HL-60/S4 treated with retinoic acid at 250 ng/mL for 4 days and 3 days (cell line): Measurements from ENCODE around the gene DGKB.

Experiments used
- in situ Hi-C: fragments of 300-500 bp; cut with MboI; formaldehyde crosslinking; loops from 2 replicates; pipeline ENCODE4 v1.7.0; 2022; ENCODE audit warnings: low sequenced_read_pairs

The DGKB gene

DNA sequence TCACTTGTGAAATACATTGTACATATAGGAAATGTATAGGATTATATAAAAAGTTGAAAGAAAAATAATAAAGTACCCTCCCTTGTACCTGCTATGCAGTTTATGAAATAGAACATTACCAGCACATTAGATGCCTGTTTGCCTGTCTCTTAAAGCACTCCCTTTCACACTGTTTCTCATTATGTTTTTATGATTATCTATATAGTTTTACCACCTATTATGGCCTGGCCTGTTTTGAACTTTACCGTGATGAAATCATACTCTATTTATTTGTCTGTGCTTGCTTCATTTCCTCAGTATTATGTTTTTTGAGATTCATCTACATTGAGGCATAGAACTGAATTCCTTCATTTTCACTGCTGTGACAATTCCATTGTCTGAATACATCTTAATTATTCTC lies 41.1 kb downstream of the DGKB start:
- in situ Hi-C loops = no loop called here

DNA sequence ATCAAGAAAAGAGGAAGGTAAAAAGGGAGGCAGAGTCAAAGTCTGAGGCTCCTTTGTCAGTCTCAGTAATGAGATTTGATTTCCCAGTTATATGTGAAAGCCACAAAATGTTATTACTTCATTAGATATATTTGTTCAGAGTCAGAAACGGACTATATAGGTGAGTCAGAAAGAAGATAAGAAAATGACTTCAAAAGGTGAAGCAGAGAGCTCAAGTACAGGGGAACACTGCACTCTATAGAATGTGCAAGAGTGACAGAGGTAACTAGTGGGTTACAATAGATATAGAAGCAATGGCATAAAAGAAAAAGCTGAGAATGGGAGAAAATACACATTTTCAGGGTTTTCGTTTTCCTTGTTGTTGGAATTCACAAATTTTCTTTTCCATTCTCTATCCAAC lies 43.3 kb downstream of the DGKB start:
- in situ Hi-C loops = no loop called here

DNA sequence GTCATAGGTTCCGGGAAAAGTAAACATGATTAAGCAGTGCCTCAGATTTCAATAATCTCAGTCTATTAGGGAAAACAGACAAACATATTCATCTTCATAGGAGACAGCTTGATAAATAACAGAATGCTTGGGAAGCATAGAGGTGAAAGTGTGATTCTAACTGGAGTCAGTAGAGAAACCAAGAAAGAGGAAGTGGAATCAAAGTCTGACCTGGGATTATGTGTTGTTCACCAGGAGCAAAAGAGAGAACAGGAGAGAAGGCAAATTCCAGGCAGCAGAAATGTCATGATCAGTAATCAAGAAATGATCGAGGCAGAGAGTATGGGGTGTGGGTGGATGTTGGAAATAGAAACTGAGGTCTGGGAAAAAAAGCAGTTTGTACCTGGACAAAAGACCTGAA lies 43.7 kb downstream of the DGKB start:
- in situ Hi-C loops = no loop called here

DNA sequence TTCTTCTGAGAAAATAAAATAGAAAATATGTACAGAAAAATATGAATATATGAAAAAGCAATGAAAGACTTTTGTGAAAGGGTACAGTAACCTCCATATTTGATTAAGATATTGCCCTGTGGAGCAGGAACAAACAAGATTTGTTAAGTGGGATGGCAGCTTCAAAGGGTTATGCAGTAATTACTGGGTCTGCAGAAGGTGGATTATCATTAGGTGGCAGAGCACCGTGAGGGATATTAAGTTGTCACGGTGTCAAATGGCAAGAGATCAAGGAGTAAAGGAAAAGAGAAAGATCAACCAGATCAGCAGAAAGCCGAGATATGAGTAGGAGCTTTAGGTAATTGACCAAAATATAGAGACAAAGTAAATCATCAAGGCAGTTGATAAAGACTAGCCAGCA lies 44.1 kb downstream of the DGKB start:
- in situ Hi-C loops = no loop called here

GRCh38 chr7:14855033-14855794 lies 47.3 kb downstream of the DGKB start:
- in situ Hi-C loops = no loop called here

DNA sequence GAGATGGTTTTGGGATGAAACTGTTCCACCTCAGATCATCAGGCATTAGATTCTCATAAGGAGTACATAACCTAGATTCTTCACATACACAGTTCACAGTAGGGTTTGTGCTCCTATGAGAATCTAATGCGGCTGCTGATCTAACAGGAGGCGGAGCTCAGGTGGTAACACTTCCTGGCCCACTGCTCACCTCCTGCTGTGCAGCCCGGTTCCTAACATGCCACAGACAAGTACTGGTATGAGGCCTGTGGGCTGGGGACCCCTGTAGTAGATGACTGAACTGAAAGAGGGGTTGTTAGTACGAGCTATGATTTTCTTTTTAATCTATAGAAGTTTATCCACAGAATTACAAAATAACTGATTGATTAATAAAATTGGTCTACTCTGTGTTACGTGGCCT lies 48.1 kb downstream of the DGKB start:
- in situ Hi-C loops = no loop called here

- in situ Hi-C loops = no loop called here
Observed at GRCh38 chr7:14851610-14852009, 50.9 kb downstream of the DGKB start.

- in situ Hi-C loops = no loop called here
Observed at GRCh38 chr7:14850039-14850438, 52.5 kb downstream of the DGKB start.

GRCh38 chr7:14846405-14846804 lies 56.1 kb downstream of the DGKB start:
- in situ Hi-C loops = no loop called here

DNA sequence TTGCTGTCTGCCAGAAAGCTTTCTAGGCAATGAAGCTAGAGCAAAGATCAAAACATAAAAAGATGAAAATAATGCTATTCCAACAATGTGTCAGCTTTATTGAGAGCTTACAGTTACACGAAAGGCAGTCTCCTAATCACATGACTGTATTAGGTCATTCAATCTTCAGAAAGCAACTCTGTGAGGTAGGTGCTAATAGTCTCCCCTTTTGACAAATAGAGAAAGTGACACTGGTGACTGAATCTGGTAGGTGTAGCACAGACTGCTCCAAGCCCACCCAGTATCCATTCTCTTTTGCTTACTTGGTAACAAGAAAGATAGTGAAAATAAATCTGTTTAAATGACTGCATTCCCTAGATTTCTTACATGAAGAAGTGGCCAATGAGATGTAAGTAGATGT lies 58.8 kb downstream of the DGKB start:
- in situ Hi-C loops = no loop called here

GRCh38 chr7:14842523-14842922 lies 60.0 kb downstream of the DGKB start:
- in situ Hi-C loops = no loop called here

DNA sequence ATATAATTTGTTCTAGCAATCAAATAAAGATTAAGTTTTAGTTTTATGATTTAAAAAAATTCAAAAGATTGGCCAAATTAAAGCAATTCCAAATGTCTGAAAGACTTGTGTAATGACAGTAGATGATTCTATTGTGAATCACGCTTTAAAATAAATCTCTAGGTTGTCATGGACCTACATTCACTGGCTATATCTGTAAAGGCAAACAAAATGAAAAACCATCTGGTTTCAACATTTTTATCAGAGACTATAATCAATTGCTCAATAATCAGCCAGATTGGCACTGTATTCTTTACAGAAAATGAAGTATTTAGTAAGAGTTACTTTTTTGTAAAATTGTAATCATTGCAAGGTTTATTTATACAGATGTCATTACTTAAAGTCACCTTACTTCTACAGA lies 60.7 kb downstream of the DGKB start:
- in situ Hi-C loops = no loop called here

DNA sequence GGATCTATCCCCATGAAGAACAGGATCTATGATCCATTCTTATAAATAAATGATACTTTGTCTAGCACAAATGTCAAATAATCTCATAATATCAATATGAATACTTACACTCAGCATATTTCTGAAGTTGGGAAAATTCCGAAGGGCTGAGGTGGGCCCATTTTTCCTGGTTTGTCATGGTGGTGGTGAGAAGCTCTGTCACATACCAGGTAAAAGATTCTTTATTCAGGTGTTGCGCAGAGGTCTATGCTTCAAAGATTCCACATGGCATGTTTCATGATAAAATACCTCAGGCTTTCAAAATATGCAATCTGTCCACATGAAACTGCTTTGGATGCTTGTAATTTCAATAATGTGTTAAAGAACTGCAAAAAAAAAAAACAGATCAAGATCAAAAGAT lies 61.5 kb downstream of the DGKB start:
- in situ Hi-C loops = no loop called here

GRCh38 chr7:14839307-14839706 lies 63.2 kb downstream of the DGKB start:
- in situ Hi-C loops = no loop called here

- in situ Hi-C loops = no loop called here
Observed at GRCh38 chr7:14837216-14837615, 65.3 kb downstream of the DGKB start.

GRCh38 chr7:14836571-14837189 lies 65.9 kb downstream of the DGKB start:
- in situ Hi-C loops = no loop called here

- in situ Hi-C loops = no loop called here
Observed at GRCh38 chr7:14836006-14836405, 66.5 kb downstream of the DGKB start.

GRCh38 chr7:14835384-14835783 lies 67.2 kb downstream of the DGKB start:
- in situ Hi-C loops = no loop called here

DNA sequence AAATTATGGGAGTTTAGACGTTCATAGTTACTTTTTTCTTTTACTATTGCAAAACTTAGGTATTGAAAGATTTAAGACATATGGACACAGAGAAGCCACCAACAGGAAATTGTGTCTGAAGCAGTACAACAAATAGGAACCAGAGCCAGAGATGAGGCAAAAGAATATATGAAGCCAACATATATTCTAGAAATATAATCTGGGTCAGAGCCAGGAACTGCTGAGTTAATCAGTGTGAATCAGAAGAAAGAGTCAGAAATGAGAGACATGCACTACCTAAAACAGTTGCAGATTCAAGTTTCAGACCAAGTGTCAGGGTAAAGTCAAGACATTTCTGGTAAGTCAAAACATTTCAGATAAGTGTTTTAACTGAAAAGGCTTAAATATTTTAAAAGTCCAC lies 67.7 kb downstream of the DGKB start:
- in situ Hi-C loops = no loop called here

- in situ Hi-C loops = no loop called here
Observed at GRCh38 chr7:14834456-14834855, 68.1 kb downstream of the DGKB start.

GRCh38 chr7:14833707-14834106 lies 68.8 kb downstream of the DGKB start:
- in situ Hi-C loops = no loop called here

GRCh38 chr7:14828053-14828452 lies 74.5 kb downstream of the DGKB start:
- in situ Hi-C loops = no loop called here

DNA sequence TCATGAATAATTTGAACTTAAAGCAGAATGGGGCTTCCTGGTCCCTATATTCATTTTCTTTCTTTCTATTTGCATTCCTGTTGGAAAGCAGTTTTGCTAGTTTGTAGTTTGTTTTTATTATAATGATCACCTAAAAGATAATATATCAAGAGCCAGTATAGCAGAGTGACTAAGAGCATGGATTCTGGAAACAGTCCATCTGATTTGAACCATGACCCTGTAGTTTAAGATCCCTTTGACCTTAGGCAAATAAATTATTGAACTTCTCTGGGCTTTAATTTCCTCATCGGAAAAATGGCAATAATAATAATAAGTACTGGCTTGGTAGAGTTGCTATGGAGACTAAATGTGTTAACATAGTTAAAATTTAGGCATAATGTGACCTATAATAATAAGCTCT lies 76.1 kb downstream of the DGKB start:
- in situ Hi-C loops = no loop called here
